SK-N-SH treated with all-trans-retinoic acid at 6 μM for 48 hours (cell line): Measurements from ENCODE around the gene LRMDA.
"Not testable (repeated sequence)": the region's sequence is repeated elsewhere in the genome, so short reads cannot be mapped to it uniquely, and the experiment has no call there.

Source experiments
- ATAC-seq: fragments of 200-7000 bp; cut with Tn5 transposase; 3 replicates; pipeline ENCODE4 v1.9.1; 2020; ENCODE audit warnings: mild to moderate bottlenecking, moderate library complexity
- ARNTL ChIP-seq: fragments of 450-650 bp; formaldehyde crosslinking; IDR thresholded peaks from 2 replicates; pipeline ENCODE4 v1.5.0; 2020; ENCODE audit warnings: low read depth, mild to moderate bottlenecking, moderate library complexity, borderline replicate concordance
- BACH2 ChIP-seq: fragments of 250-450 bp; sonication (Bioruptor Pico); IDR thresholded peaks from 2 replicates; pipeline ENCODE4 v1.9.0; 2021; ENCODE audit warnings: mild to moderate bottlenecking, borderline replicate concordance
- CSDC2 ChIP-seq: fragments of 250-450 bp; sonication (Bioruptor Pico); IDR thresholded peaks from 2 replicates; pipeline ENCODE4 v1.5.0; 2020; ENCODE audit warnings: mild to moderate bottlenecking, moderate library complexity
- GLIS3 ChIP-seq: fragments of 250-450 bp; sonication (Bioruptor Pico); IDR thresholded peaks from 2 replicates; pipeline ENCODE4 v1.5.0; 2020; ENCODE audit warnings: mild to moderate bottlenecking, moderate library complexity
- ISL1 ChIP-seq: fragments of 250-450 bp; sonication (Bioruptor Pico); IDR thresholded peaks from 2 replicates; pipeline ENCODE4 v2.1.2; 2022; ENCODE audit warnings: mild to moderate bottlenecking, moderate library complexity
- OSR1 ChIP-seq: fragments of 250-450 bp; sonication (Bioruptor Pico); IDR thresholded peaks from 2 replicates; pipeline ENCODE4 v1.8.0; 2022; ENCODE audit warnings: moderate library complexity, mild to moderate bottlenecking, inconsistent platforms
- PPARA ChIP-seq: fragments of 250-450 bp; sonication (Bioruptor Pico); IDR thresholded peaks from 2 replicates; pipeline ENCODE4 v1.5.0; 2020; ENCODE audit warnings: mild to moderate bottlenecking, borderline replicate concordance
- RARB ChIP-seq: fragments of 250-450 bp; sonication (Bioruptor Pico); IDR thresholded peaks from 2 replicates; pipeline ENCODE4 v1.8.0; 2021; ENCODE audit warnings: mild to moderate bottlenecking, moderate library complexity
- SNAI2 ChIP-seq: fragments of 250-450 bp; sonication (Bioruptor Pico); IDR thresholded peaks from 2 replicates; pipeline ENCODE4 v1.5.0; 2020; ENCODE audit warnings: mild to moderate bottlenecking, moderate library complexity
- TCF4 ChIP-seq: fragments of 250-450 bp; sonication (Bioruptor Pico); IDR thresholded peaks from 2 replicates; pipeline ENCODE4 v1.8.0; 2021; ENCODE audit warnings: mild to moderate bottlenecking, moderate library complexity, borderline replicate concordance
- TOX ChIP-seq: fragments of 250-450 bp; sonication (Bioruptor Pico); IDR thresholded peaks from 2 replicates; pipeline ENCODE4 v1.8.0; 2021; ENCODE audit warnings: mild to moderate bottlenecking, moderate library complexity, borderline replicate concordance
- ZC3H10 ChIP-seq: fragments of 250-450 bp; sonication (Bioruptor Pico); IDR thresholded peaks from 2 replicates; pipeline ENCODE4 v1.5.1; 2021; ENCODE audit warnings: mild to moderate bottlenecking, moderate library complexity
- ZFP3 ChIP-seq: fragments of 250-450 bp; sonication (Bioruptor Pico); IDR thresholded peaks from 2 replicates; pipeline ENCODE4 v1.5.0; 2020; ENCODE audit warnings: mild to moderate bottlenecking, moderate library complexity
- ZFP30 ChIP-seq: fragments of 450-650 bp; formaldehyde crosslinking; IDR thresholded peaks from 2 replicates; pipeline ENCODE4 v1.5.0; 2022; ENCODE audit warnings: mild to moderate bottlenecking, moderate library complexity
- ZNF565 ChIP-seq: fragments of 450-650 bp; formaldehyde crosslinking; conservative IDR thresholded peaks from 2 replicates; pipeline ENCODE4 v1.5.0; 2020; ENCODE audit warnings: low read depth, mild to moderate bottlenecking, moderate library complexity
- ZNF70 ChIP-seq: fragments of 450-650 bp; formaldehyde crosslinking; IDR thresholded peaks from 2 replicates; pipeline ENCODE4 v1.5.0; 2020; ENCODE audit warnings: mild to moderate bottlenecking, moderate library complexity
- ZNF8 ChIP-seq: fragments of 450-650 bp; formaldehyde crosslinking; IDR thresholded peaks from 2 replicates; pipeline ENCODE4 v1.5.0; 2020; ENCODE audit warnings: mild to moderate bottlenecking, moderate library complexity
- TF ChIP-seq, protein P1 (sequence below): fragments of 250-450 bp; sonication (Bioruptor Pico); IDR thresholded peaks from 2 replicates; pipeline ENCODE4 v1.5.1; 2020; ENCODE audit warnings: low read depth, mild to moderate bottlenecking, moderate library complexity
- TF ChIP-seq, protein P2 (sequence below): fragments of 250-450 bp; sonication (Bioruptor Pico); IDR thresholded peaks from 2 replicates; pipeline ENCODE4 v1.5.0; 2020; ENCODE audit warnings: mild to moderate bottlenecking, moderate library complexity
- TF ChIP-seq, protein P3 (sequence below): fragments of 250-450 bp; sonication (Bioruptor Pico); IDR thresholded peaks from 2 replicates; pipeline ENCODE4 v1.8.0; 2021; ENCODE audit warnings: low read depth, mild to moderate bottlenecking, moderate library complexity, borderline replicate concordance
- TF ChIP-seq, protein P4 (sequence below): fragments of 250-450 bp; sonication (Bioruptor Pico); IDR thresholded peaks from 2 replicates; pipeline ENCODE4 v1.5.1; 2021; ENCODE audit warnings: mild to moderate bottlenecking, moderate library complexity

The LRMDA gene

DNA sequence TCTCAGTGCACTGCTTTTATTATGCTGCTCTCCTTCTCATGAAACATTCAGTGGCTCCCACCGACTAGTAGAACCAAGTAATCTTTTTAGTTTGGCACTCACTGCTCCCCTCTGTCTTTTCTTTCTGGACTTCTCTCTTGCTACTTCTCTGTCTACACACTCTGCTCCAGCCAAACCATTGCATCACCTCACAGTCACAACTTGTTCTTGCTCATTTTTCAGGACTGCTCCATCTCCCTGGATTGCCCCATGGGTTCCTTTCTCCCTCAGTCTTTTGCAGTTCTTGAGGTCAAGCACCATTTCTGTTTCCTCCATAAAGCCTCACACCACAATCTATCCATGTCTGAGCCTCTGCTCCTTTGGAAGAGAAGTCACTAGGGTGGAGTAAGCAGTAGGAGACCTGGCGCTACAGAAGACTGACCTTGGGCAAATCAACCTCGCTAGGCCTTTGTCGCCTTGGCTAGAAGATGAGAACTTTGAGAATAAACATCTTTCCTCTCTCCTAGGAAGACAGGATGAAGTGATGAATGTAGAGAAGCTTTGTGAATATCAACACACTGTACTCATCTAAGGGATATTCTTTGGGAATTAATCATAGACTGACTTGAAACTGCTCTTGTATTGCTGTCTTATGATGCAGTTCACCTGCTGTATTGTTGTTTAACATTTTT, 186.2 kb downstream of the LRMDA start:
- ATAC-seq: no peak
- TF ChIP-seq TCF4 (no peak), RARB (no peak), ZNF8 (CRISPR knock-in tag) (no peak), ARNTL (CRISPR knock-in tag) (no peak), ZFP30 (CRISPR knock-in tag) (no peak), OSR1 (CRISPR knock-in tag) (no peak), CSDC2 (CRISPR knock-in tag) (no peak), ISL1 (CRISPR knock-in tag) (no peak), BACH2 (no peak), ZNF70 (CRISPR knock-in tag) (no peak), ZNF565 (CRISPR knock-in tag) (no peak), TOX (CRISPR knock-in tag) (no peak), PPARA (CRISPR knock-in tag) (no peak), ZFP3 (no peak)
- TF ChIP-seq, protein P1, sequence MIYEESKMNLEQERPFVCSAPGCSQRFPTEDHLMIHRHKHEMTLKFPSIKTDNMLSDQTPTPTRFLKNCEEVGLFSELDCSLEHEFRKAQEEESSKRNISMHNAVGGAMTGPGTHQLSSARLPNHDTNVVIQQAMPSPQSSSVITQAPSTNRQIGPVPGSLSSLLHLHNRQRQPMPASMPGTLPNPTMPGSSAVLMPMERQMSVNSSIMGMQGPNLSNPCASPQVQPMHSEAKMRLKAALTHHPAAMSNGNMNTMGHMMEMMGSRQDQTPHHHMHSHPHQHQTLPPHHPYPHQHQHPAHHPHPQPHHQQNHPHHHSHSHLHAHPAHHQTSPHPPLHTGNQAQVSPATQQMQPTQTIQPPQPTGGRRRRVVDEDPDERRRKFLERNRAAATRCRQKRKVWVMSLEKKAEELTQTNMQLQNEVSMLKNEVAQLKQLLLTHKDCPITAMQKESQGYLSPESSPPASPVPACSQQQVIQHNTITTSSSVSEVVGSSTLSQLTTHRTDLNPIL: no peak
- TF ChIP-seq, protein P2, sequence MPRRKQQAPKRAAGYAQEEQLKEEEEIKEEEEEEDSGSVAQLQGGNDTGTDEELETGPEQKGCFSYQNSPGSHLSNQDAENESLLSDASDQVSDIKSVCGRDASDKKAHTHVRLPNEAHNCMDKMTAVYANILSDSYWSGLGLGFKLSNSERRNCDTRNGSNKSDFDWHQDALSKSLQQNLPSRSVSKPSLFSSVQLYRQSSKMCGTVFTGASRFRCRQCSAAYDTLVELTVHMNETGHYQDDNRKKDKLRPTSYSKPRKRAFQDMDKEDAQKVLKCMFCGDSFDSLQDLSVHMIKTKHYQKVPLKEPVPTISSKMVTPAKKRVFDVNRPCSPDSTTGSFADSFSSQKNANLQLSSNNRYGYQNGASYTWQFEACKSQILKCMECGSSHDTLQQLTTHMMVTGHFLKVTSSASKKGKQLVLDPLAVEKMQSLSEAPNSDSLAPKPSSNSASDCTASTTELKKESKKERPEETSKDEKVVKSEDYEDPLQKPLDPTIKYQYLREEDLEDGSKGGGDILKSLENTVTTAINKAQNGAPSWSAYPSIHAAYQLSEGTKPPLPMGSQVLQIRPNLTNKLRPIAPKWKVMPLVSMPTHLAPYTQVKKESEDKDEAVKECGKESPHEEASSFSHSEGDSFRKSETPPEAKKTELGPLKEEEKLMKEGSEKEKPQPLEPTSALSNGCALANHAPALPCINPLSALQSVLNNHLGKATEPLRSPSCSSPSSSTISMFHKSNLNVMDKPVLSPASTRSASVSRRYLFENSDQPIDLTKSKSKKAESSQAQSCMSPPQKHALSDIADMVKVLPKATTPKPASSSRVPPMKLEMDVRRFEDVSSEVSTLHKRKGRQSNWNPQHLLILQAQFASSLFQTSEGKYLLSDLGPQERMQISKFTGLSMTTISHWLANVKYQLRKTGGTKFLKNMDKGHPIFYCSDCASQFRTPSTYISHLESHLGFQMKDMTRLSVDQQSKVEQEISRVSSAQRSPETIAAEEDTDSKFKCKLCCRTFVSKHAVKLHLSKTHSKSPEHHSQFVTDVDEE (CRISPR knock-in tag): no peak
- TF ChIP-seq, protein P3, sequence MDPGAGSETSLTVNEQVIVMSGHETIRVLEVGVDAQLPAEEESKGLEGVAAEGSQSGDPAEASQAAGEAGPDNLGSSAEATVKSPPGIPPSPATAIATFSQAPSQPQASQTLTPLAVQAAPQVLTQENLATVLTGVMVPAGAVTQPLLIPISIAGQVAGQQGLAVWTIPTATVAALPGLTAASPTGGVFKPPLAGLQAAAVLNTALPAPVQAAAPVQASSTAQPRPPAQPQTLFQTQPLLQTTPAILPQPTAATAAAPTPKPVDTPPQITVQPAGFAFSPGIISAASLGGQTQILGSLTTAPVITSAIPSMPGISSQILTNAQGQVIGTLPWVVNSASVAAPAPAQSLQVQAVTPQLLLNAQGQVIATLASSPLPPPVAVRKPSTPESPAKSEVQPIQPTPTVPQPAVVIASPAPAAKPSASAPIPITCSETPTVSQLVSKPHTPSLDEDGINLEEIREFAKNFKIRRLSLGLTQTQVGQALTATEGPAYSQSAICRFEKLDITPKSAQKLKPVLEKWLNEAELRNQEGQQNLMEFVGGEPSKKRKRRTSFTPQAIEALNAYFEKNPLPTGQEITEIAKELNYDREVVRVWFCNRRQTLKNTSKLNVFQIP (CRISPR knock-in tag): no peak

DNA sequence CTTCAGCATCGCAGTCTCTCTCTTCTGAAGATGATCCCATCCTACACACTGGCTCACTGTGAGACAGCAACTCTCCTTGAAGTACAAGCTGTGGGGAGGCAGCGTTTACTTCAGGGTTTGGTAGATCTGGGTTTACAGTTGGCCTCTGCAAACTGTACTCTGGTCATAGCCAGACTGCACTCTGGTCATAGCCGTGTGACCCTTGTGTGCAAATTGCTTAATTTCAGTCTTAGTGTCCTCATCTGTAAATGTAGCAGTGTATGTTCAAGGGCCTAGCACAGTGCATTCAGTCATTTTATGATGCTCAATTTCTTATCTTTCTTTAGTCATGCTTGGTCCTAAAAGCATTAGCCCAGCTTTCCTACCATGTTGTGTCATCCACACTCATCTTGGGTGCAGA, 188.2 kb downstream of the LRMDA start:
- TF ChIP-seq ZNF70 (CRISPR knock-in tag): no peak
- TF ChIP-seq ZFP30 (CRISPR knock-in tag): no peak
- TF ChIP-seq, protein P4, sequence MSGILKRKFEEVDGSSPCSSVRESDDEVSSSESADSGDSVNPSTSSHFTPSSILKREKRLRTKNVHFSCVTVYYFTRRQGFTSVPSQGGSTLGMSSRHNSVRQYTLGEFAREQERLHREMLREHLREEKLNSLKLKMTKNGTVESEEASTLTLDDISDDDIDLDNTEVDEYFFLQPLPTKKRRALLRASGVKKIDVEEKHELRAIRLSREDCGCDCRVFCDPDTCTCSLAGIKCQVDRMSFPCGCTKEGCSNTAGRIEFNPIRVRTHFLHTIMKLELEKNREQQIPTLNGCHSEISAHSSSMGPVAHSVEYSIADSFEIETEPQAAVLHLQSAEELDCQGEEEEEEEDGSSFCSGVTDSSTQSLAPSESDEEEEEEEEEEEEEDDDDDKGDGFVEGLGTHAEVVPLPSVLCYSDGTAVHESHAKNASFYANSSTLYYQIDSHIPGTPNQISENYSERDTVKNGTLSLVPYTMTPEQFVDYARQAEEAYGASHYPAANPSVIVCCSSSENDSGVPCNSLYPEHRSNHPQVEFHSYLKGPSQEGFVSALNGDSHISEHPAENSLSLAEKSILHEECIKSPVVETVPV (CRISPR knock-in tag): no peak
- TF ChIP-seq ZNF565 (CRISPR knock-in tag): no peak
- TF ChIP-seq ZC3H10: no peak
- no peak for TF ChIP-seq ISL1 (CRISPR knock-in tag)
- ATAC-seq: no peak

DNA sequence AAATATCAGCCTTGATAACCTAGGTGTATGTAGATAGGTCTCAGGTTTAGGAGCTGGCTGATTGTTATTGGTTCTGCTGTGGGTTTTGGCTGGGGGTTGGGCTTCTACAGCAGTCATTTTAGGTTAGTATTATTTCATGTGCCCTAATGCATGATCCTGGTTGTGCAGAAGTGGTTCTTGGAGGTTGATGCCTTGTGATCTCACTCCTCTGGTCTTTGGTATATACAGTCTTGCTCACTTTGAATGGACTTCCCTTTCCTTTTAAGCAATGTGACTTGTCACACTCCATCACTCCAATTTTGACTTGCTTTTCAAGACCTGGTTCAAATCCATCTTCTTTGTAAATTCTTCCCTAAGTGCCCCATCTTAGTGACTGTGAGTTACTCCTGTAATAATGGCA, 188.9 kb downstream of the LRMDA start:
- no peak for ATAC-seq
- TF ChIP-seq, protein P3 (CRISPR knock-in tag): no peak
- no peak for TF ChIP-seq RARB
- no peak for TF ChIP-seq GLIS3 (CRISPR knock-in tag)
- TF ChIP-seq SNAI2 (CRISPR knock-in tag): no peak
- TF ChIP-seq BACH2: no peak
- TF ChIP-seq ARNTL (CRISPR knock-in tag): no peak

DNA sequence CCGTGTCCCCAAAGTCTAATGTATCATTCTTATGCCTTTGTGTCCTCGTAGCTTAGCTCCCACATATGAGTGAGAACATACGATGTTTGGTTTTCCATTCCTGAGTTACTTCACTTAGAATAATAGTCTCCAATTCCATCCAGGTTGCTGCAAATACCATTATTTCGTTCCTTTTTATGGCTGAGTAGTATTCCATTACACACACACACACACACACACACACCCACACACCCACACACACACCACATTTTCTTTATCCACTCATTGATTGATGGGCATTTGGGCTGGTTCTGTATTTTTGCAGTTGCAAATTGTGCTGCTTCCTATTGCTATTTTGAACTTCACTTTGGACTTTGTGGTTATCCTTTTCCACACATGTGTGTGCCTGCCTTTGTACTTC, 189.6 kb downstream of the LRMDA start:
- not testable (repeated sequence) for ATAC-seq
